Measurements from ENCODE around the gene FLNA.
"Not testable (repeated sequence)": the region's sequence is repeated elsewhere in the genome, so short reads cannot be mapped to it uniquely, and the experiment has no call there.

The FLNA gene

DNA sequence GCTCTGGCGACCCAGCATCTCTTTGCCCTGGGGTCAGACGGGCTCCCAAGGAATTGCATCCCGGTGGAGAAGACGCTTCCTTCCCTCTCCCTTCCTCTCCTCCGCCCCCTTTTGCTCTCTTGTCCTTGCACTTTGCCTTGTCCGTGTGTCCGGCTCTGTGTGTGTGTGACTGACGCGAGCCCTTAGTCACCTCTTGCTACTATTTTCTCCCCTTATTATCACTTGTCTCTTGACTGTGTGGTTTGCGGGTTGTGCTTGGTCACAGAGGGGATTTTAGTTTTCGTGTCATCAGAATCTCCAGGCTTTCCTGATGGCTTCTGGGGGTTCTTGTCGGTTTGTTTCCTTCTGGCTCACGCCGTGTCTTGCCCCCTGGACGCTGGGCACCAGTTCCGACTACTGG lies 31.4 kb downstream of the FLNA start:
- not testable (repeated sequence) for DNase-seq (ENCODE audit: low read depth)

DNA sequence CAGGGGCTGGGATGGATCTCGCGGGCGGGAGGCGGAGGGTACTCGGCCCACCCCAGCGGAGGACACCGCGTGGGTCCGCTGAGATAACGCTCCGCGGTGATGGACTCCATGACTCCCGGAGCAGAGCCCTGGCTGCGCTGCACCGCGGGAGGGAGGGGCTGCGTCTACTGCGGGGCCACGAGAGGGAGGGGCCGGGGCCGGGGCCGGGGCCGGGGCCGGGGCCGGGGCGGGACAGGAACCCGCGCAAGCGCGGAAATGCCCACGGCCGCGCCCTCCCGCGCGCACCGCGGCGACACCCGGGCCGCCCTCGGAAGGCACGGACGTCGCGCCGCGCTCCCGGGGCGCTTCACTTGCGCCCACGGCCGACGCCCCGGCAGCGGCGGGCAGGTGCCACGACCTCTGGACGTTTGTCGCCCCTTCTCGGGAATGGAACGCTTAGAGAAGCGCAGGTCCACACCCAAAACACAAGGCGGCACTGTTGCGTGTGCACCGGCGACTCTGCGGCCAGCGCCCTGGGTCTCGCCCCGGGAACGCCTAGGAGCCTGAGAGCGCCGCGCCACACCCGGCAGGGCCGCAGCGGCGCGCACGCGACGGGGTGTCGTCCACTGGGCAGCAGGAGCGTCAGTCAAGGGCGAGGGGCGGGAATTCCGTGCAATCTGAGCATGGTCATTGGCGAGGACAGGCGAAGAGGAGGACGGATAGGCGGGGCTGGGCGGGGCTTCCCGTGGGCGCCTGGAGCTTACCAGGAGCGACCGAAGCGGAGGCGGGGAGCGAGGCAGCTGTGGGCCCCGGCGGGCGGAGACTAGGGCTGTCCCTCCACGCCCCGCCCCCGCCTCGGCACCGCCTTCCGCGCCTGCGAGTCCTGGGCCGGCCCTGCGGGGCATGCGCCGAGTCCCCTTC lies 32.8 kb downstream of the FLNA start:
- not testable (repeated sequence) for DNase-seq (ENCODE audit: low read depth)

- no peak for DNase-seq (ENCODE audit: low read depth)
Measured at GRCh38 chrX:154334496-154334895, 39.9 kb downstream of the FLNA start.

DNA sequence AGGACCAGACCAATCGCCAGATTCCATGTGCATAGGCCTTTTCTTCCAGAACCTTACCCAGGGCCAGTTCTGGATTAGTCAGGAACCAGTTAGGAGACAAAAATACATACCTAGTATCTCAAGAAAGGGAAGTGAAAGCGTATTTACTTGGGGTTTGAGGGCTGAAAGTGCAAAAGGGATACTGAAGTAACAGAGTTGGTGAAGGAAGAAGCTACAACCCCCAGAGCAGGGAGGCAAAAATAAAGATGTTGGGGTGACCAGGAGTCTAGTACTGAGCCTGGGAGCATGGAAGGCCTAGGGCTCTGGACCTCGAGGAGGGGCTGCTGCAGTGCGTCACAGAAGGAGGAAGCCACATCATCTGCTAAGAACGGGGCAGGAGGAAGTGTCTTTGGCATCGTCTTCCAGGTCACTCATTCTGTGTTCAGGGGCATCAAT lies 40.6 kb downstream of the FLNA start:
- no peak for DNase-seq (ENCODE audit: low read depth)

- DNase-seq (ENCODE audit: low read depth) = no peak
Measured at GRCh38 chrX:154333116-154333515, 41.3 kb downstream of the FLNA start.

- no peak for DNase-seq (ENCODE audit: low read depth)
Measured at GRCh38 chrX:154332561-154332960, 41.9 kb downstream of the FLNA start.

- no peak for DNase-seq (ENCODE audit: low read depth)
Measured at GRCh38 chrX:154329294-154329693, 45.1 kb downstream of the FLNA start.

DNA sequence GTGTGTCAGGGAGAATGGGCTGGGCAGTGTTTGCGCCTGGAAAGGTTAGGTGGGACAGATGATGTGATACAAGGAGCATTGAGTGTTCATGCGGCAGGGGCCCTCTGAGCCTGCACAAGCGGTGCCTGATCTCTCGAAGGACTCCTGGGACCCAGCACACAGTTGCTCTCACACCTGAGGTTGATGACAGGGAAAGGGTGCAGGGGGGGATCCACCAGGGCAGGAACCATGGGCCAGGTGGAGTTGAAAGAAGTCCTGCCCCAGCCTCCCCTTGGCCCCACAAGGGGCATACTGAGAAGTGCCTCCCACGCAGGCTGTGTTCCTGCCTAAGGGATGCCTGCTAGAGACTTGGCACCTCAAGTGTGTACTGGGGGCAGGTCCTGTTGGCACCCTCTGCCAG lies 45.8 kb downstream of the FLNA start:
- DNase-seq (ENCODE audit: low read depth) = no peak

DNA sequence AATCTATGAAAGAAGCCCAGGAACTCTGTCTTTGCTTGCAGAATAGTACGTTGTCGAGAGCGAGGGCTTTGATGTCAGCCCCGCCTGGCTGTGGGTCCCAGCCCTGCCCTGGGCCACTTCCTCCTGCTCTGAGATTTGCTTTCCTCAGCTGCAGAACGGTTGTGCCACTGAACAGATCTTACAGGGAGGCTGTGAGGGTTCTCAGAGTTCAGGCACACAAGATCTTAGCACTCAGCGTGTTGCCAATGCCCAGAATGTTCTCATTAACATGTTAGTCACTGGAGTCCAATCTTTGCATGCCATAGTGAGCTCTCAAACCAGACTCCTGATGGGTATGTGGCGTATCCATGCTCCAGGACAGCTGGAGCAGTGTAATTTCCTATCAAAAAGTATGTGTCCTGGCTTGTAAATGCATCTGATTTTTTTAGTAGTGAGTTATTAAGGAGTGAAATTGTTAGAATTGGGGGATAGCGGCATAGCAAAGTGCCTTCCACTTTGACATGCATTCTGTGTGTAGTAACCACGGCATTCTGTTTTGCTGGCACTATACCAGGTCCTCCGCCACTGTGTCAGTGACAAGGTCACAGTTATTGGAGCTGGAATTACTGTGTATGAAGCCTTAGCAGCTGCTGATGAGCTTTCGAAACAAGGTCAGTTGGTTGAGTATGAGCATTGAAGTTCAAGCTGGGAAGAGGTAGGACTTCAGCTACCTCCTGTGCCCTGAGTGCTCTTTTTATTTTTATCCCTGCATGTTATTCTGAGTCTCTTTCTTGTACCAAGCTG lies 47.2 kb downstream of the FLNA start:
- no peak for DNase-seq (ENCODE audit: low read depth)

- no peak for DNase-seq (ENCODE audit: low read depth)
Measured at GRCh38 chrX:154325541-154325940, 48.9 kb downstream of the FLNA start.

- no peak for DNase-seq (ENCODE audit: low read depth)
Measured at GRCh38 chrX:154323537-154323936, 50.9 kb downstream of the FLNA start.

DNA sequence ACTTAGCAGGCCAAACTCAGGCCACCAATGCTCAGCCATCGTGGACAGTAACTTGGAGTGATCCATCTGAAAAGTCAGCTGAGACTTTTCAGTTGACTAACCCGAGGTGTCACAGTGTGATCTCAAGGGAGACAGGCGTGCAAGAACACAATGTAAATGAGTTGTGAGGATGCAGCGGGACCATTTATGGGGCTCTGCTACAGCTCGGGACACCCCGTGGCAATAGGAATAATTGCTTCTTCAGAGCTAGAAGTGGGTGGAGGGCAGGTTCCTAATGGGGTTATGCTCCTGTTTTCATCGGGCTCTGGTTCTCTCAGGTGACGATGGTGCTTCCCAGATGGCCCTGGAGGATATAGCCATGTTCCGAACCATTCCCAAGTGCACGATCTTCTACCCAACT lies 51.5 kb downstream of the FLNA start:
- DNase-seq (ENCODE audit: low read depth) = no peak

DNA sequence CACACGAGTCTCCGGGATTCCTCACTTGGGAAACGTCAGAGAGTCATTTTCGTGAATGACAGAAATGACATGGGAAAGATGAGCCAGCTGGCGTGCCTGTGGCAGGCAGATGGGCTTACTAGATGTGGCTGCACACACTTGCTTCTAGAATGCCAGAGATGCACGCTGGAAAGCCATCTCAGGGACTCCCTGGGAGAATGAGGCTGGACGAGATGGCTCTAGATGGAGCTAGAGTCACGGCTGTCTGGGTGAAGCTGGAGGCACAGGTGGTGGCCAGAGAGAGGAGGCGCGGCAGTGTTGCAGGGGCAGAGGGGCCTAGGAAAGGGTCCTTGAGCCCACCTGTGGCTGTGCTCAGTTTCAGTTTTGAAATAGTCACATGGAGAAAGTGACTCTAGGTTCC lies 52.8 kb downstream of the FLNA start:
- DNase-seq (ENCODE audit: low read depth) = no peak

DNA sequence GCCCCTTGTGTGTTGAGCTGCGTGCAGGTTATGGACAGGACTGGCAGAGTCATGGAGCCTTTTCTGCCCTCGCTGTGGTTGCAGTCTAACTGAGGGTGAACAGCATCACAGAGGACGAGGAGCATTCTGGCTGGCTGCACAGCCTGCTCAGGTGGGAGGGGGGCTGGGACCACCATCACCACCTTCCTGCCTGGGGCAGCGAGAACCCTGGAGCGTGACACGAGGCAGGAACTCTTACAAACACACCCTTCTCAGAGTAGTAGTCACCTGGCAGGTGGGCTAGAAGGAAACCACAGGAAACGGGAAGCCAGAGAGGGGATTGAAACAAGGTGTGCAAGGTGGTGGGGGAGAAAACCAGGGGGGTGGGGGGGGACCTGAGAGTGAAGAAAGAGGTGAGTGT lies 53.3 kb downstream of the FLNA start:
- DNase-seq (ENCODE audit: low read depth) = no peak

DNA sequence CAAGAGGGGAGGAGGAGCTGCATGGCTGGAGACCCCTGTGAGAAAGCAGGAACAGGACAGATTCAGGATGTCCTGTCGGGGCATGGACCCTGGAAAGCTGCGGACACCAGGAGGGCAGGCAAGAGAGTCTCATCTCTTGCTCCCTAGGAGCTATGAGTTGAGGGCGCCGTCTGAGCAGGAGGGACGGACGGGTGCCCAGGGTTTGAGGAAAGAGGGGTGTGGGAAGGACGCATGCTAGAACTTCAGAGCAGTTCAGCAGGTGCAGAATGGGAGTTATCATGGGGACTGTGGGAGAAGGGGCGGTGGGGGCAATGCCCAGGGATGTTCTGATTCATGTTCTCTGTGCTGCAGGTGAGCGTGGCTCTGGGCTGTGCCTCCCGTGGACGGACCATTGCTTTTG lies 54.0 kb downstream of the FLNA start:
- DNase-seq (ENCODE audit: low read depth) = no peak

DNA sequence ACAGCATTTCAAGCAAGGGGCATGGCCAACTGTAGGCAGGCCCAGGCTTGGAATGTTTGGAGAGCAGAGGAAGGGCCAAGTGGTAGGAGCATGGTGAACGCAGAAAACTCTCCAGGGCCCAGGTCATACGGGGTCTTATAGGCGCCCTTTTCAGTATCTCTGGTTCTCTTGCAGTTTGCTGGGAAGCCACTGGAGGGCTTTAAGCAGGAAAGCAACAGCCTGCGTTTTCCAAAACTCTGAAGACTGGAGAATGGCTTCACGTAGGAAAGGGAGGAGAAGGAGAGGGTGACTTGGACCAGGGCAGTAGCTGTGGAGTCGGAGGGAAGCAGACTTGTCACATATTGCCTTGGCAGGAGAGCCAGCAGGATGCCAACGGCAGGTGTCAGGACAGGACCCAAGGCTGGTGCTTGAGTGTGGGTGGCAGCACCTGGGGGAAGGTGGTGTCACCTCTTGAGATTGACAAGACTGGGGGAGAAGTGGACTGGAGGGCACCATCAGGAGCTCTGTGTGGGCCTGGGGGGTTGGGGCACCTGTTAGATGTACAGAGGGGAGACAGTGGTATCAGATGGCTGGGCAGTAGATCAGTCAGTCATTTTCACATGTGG lies 56.9 kb downstream of the FLNA start:
- DNase-seq (ENCODE audit: low read depth) = no peak

- no peak for DNase-seq (ENCODE audit: low read depth)
Measured at GRCh38 chrX:154315416-154315815, 59.0 kb downstream of the FLNA start.

GRCh38 chrX:154313147-154313546 lies 61.3 kb downstream of the FLNA start:
- DNase-seq (ENCODE audit: low read depth) = no peak

- no peak for DNase-seq (ENCODE audit: low read depth)
Measured at GRCh38 chrX:154312116-154312515, 62.3 kb downstream of the FLNA start.

GRCh38 chrX:154310616-154311536 lies 63.6 kb downstream of the FLNA start:
- DNase-seq (ENCODE audit: low read depth) = no peak

- DNase-seq (ENCODE audit: low read depth) = no peak
Measured at GRCh38 chrX:154309041-154309775, 65.2 kb downstream of the FLNA start.

All from fibroblast of the conjunctiva (primary cell).